ENCODE measurements around the gene SMYD3.
"Not testable (repeated sequence)": the region's sequence is repeated elsewhere in the genome, so short reads cannot be mapped to it uniquely, and the experiment has no call there.

SMYD3 gene

DNA sequence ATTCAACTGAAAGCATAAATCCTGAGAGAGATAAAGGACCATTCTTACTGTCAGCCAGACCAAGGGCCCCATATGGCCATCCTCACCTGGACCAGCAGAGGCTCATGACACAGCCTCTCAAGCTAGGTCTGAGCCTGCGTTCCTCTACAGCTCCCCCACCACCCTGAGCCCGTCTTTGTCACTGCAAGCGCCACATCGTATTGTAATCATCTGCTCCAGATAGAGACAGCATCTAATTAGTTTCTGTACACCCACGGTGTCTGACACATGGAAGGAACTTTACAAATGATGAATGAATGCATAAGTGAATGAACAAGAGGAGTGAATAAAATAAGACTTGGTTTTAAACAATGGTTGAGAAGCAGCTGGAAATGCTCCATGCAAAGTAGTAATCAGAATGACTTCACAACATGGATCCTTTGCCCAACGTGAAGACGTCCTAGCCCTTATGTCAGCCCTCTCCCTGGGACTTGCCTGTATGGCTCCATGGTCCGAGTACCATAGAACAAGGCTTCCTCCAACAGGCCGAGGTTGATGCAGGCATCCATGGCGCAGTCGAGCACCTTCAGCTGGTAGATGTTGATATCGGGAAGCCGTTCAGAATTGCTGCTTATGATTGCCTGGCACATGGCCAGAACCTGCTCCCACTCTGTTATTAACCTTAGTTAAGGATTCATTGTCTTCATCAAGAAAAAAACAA, 648.9 kb downstream of the SMYD3 start:
- DNase-seq (ENCODE audit: low read depth in 2 of 3, low spot score in 2 of 3): no peak

- no peak for DNase-seq (ENCODE audit: low read depth in 2 of 3, low spot score in 2 of 3)
Measured at GRCh38 chr1:245856944-245857531, 650.0 kb downstream of the SMYD3 start.

- DNase-seq (ENCODE audit: low read depth in 2 of 3, low spot score in 2 of 3): no peak
Measured at GRCh38 chr1:245855846-245856730, 651.0 kb downstream of the SMYD3 start.

DNA sequence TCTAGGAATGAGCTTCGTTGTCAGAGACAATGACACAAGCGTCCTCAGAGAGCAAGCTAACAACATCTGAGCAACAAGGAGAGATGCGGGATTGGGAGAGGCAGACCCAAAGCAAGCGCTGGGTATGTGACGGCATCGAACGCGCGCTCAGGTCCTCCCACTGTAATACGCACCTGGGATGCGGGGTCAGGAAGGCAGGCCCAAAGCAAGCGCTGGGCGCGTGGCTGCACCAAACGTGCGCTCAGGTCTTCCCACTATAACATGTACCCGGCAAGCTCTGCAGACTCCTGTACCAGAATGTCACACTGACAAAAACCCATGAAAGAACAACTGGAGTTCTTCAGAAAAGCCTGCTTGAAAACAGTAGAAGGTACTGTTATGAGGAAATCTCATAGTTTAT, 653.8 kb downstream of the SMYD3 start:
- no peak for DNase-seq (ENCODE audit: low read depth in 2 of 3, low spot score in 2 of 3)

DNA sequence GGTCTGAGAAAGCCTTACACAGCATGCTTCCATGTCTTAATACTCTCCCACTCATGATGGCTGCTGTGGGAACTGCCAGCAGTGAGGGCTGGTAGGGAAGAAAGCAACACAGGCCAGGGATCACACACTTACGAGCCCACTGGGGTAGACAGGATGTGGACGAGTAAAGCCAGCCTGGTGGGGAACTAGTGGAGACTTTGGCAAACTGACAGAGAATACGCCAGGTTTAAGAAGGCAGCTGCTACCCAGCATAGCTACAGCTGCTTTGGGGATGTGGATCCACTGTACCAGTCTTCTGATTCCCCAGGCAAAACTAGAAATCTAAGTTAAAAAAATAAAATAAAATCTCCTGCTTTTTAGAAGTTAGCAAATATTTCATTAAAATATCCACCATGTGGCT, 664.0 kb downstream of the SMYD3 start:
- DNase-seq (ENCODE audit: low read depth in 2 of 3, low spot score in 2 of 3): no peak

DNA sequence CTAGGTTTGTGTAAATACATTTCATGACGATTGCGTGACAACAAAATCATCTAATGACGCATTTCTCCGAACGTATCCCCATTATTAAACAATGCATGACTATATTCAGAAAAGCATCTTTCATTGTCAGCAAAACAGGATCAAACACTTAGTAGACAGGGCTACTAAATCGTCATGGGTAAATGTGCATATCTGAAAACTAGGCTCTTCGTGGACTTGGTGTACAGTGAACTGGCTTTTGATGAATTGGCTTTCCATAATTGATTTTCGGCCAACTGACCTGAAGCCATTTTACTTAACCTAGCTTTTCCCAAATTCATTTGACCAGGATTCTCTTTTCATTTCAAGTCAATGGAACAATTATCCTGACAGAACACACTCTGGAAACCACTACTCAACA, 665.0 kb downstream of the SMYD3 start:
- DNase-seq (ENCODE audit: low read depth in 2 of 3, low spot score in 2 of 3): no peak

- DNase-seq (ENCODE audit: low read depth in 2 of 3, low spot score in 2 of 3): no peak
Measured at GRCh38 chr1:245840971-245841370, 666.1 kb downstream of the SMYD3 start.

GRCh38 chr1:245837718-245838117, 669.4 kb downstream of the SMYD3 start:
- no peak for DNase-seq (ENCODE audit: low read depth in 2 of 3, low spot score in 2 of 3)

- no peak for DNase-seq (ENCODE audit: low read depth in 2 of 3, low spot score in 2 of 3)
Measured at GRCh38 chr1:245835386-245835785, 671.7 kb downstream of the SMYD3 start.

DNA sequence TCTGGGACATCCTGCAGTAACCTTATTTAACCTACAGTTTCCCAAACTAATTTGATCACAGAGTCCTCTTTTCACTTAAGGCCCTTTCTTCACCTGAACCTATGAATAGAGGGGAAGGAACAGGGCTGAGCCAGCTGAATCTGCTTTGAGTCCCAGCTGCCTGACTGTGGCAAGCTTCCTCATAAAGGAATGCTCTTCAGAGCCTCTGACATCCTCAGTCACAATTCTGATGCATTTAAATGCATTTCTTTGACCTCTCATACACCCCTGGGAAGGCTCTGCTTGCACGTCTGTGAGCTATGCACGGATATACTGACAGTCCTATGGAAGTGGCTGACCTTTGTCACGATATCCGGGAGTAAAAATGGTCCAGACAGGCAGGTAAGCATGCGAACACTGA, 673.1 kb downstream of the SMYD3 start:
- DNase-seq (ENCODE audit: low read depth in 2 of 3, low spot score in 2 of 3): no peak

DNA sequence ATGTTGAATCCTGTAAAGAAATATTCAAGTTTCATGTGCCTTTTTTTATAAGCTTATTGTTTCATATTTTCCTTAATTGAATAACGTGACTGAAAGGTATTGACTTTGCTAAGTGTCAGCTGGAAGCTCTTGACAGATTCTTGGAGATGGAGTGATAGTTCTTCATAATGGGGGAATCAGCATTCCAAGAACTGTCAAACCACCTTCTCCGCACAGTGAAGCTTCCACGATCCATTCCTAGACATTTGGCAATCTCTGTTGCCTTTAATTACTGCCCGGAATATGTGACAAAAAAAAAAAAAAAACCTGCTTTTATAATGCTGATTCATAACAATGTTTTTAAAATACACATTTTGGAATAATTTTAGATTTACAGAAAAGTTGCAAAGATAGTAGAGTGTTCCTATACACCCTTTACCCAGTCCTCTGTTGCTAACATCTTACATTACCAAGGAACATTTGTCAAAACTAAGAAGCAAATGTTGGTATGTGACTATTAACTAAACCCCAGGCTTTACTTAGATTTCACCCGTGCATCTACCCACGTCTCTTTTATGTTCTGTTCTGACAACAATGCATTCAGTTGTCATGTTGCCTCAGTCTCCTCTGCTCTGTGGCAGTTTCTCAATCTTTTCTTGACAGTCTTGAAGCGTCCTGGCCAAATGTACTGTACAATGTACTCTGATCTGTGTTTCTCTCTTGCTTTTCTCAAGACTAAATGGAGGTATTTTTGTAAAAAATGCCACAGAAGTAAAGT, 674.1 kb downstream of the SMYD3 start:
- no peak for DNase-seq (ENCODE audit: low read depth in 2 of 3, low spot score in 2 of 3)

DNA sequence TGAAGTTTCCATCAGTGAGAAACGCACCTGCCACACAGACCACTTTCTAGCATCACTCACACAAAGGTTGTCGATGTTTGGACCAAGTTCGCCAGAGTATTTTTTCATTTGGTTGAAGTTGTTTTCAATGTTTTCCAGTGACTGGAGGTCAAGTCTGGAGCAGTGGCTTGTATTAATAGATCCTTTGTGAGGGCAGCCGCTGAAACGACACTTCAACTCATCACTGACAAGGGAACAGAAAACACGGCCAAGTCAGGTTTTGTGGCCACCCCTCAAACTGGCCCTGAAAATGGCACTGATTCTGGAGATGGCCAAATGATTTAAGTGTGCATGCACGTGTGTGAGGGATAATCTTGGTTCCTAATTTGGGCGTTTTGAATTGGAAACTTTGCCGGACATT, 675.6 kb downstream of the SMYD3 start:
- DNase-seq (ENCODE audit: low read depth in 2 of 3, low spot score in 2 of 3): no peak

GRCh38 chr1:245829826-245830225, 677.3 kb downstream of the SMYD3 start:
- no peak for DNase-seq (ENCODE audit: low read depth in 2 of 3, low spot score in 2 of 3)

- DNase-seq (ENCODE audit: low read depth in 2 of 3, low spot score in 2 of 3): no peak
Measured at GRCh38 chr1:245829194-245829593, 677.9 kb downstream of the SMYD3 start.

GRCh38 chr1:245827301-245827700, 679.8 kb downstream of the SMYD3 start:
- DNase-seq (ENCODE audit: low read depth in 2 of 3, low spot score in 2 of 3): no peak

GRCh38 chr1:245825128-245825901, 681.8 kb downstream of the SMYD3 start:
- no peak for DNase-seq (ENCODE audit: low read depth in 2 of 3, low spot score in 2 of 3)

DNA sequence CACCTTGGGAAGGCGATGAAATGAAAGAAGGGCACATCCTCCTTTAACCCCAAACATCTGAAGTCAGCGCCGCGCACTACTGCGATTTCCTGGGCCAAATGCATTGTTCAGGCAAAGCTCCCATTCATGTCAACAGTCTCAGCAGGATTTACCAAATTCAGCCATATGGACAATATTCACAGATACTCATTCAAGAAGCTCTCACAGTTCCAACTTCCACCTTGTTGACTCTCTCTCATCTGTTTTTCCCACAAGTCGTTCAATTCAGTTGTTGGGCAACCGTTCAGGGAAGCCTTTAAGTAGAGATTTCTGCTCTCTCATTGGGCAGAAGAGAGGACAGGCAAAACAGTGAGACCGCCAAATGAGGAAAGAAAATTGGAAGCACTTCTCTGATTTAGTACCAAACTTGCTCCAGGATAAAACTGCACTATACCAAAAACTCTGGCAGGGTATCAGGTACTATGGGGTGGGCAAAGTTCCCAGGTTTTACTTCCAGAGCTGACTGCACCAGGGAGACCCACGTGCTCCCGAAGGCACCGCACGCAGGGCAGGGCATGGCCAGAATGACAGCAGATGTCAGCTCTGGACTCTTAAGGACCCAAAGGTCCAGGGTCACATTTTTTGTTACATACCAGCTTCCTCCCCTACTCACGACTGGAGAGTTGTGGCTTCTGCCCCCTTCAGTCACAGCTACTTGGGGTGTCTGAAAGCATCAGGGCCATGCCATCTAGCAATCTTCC, 683.5 kb downstream of the SMYD3 start:
- DNase-seq (ENCODE audit: low read depth in 2 of 3, low spot score in 2 of 3): no peak

DNA sequence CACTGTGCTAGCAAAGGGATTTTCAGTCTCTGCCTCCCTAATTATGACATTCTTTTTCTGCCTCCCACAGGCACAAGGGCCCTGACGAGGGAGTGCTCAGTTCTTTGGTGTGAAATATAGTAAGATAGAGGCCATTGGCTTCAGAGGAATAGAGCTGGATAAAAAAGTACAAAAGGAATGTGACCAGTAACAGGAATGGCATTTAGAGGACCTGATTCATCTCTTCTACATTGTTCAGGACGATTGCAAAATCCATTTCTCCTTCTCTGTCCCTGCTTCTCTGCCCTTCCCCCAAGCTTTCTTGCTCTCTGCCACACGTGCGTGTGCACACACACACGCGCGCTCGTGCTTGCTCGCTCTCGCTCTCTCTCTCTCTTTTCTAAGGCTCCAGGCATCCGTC, 684.1 kb downstream of the SMYD3 start:
- DNase-seq (ENCODE audit: low read depth in 2 of 3, low spot score in 2 of 3): no peak

DNA sequence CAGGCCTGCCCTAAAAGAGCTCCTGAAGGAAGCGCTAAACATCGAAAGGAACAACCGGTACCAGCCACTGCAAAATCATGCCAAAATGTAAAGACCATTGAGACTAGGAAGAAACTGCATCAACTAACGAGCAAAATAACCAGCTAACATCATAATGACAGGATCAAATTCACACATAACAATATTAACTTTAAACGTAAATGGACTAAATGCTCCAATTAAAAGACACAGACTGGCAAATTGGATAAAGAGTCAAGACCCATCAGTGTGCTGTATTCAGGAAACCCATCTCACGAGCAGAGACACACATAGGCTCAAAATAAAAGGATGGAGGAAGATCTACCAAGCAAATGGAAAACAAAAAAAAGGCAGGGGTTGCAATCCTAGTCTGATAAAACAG, 688.7 kb downstream of the SMYD3 start:
- not testable (repeated sequence) for DNase-seq (ENCODE audit: low read depth in 2 of 3, low spot score in 2 of 3)

- not testable (repeated sequence) for DNase-seq (ENCODE audit: low read depth in 2 of 3, low spot score in 2 of 3)
Measured at GRCh38 chr1:245816496-245816895, 690.6 kb downstream of the SMYD3 start.

Data from activated CD8-positive, alpha-beta memory T cell treated with anti-CD3 and anti-CD28 coated beads for 48 hours (primary cell).